ENCODE measurements around the gene AKIP1. TPM values are rescaled to one million over a fixed set of nuclear protein-coding genes. Genes with fewer than 3 reads are reported as not detected.
"Not testable (repeated sequence)": the region's sequence is repeated elsewhere in the genome, so short reads cannot be mapped to it uniquely, and the experiment has no call there.

The AKIP1 gene
- total RNA-seq, 1 donor from 2014 or later: 11.8 TPM

- Mint-ChIP-seq H3K27ac (no peak overlapping the region), H3K36me3 (no peaks in the 10 kb centered on the region), H3K4me3 (no peak overlapping the region), H3K27me3 (ENCODE audit: low read depth) (no peaks in the 10 kb centered on the region), H3K4me1 (peaks cover 6% of the 10 kb centered on the region), H3K9me3 (peaks cover 18% of the 10 kb centered on the region)
- TF ChIP-seq, protein P1, sequence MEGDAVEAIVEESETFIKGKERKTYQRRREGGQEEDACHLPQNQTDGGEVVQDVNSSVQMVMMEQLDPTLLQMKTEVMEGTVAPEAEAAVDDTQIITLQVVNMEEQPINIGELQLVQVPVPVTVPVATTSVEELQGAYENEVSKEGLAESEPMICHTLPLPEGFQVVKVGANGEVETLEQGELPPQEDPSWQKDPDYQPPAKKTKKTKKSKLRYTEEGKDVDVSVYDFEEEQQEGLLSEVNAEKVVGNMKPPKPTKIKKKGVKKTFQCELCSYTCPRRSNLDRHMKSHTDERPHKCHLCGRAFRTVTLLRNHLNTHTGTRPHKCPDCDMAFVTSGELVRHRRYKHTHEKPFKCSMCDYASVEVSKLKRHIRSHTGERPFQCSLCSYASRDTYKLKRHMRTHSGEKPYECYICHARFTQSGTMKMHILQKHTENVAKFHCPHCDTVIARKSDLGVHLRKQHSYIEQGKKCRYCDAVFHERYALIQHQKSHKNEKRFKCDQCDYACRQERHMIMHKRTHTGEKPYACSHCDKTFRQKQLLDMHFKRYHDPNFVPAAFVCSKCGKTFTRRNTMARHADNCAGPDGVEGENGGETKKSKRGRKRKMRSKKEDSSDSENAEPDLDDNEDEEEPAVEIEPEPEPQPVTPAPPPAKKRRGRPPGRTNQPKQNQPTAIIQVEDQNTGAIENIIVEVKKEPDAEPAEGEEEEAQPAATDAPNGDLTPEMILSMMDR (IDR thresholded peaks at IDR 0.05; ENCODE audit: unreplicated experiment): no peak
- DNase-seq (ENCODE audit: low spot score in 2 of 2, unreplicated experiment in 2 of 2): no peak
Measured at GRCh38 chr11:8886322-8886721, 24.7 kb upstream of the AKIP1 start.

- H3K27ac Mint-ChIP-seq; DNase-seq (ENCODE audit: low spot score in 2 of 2, unreplicated experiment in 2 of 2); H3K4me1 Mint-ChIP-seq; H3K4me3 Mint-ChIP-seq; H3K27me3 Mint-ChIP-seq (ENCODE audit: low read depth); H3K36me3 Mint-ChIP-seq: not testable (repeated sequence)
- H3K9me3 Mint-ChIP-seq: peaks cover 33% of the 10 kb centered on the region
Measured at GRCh38 chr11:8891185-8891584, 19.8 kb upstream of the AKIP1 start.

DNA sequence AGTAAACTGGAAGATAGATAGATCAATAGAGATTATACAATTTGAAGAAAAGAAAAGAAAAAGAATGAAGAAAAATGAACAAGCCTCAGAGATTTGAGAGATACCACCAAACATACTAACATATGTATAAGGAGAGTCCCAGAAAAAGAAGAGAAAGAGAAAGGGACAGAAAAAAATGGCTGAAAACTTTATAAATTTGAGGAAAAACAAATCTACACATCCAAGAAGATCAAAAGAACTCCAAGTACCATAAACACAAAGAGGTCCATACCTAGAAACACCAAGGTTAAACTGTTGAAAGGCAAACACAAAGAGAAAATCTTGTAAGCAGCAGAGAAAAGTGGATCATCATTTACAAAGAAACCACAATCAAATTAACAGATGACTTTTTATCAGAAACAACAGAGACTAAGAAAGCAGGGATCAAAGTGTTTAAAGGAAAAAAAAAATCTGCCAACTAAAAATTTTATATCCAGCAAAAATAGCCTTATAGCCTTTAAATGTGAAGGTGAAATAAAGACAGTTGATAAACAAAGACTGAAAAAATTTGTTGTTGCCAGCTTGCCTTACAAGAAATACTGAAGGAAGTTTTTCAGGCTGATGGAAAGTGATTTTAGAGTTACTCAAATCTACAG lies 11.8 kb upstream of the AKIP1 start:
- H3K27ac Mint-ChIP-seq: no peak overlapping the region
- H3K4me3 Mint-ChIP-seq: no peak overlapping the region
- TF ChIP-seq, protein P1 (IDR thresholded peaks at IDR 0.05; ENCODE audit: unreplicated experiment): no peak
- H3K9me3 Mint-ChIP-seq: peaks cover 49% of the 10 kb centered on the region
- H3K4me1 Mint-ChIP-seq: no peaks in the 10 kb centered on the region
- peaks cover 25% of the 10 kb centered on the region for H3K36me3 Mint-ChIP-seq
- no peaks in the 10 kb centered on the region for H3K27me3 Mint-ChIP-seq (ENCODE audit: low read depth)
- no peak for DNase-seq (ENCODE audit: low spot score in 2 of 2, unreplicated experiment in 2 of 2)

GRCh38 chr11:8905528-8906165 lies 5.3 kb upstream of the AKIP1 start:
- DNase-seq (ENCODE audit: low spot score in 2 of 2, unreplicated experiment in 2 of 2): no peak
- Mint-ChIP-seq H3K27me3 (ENCODE audit: low read depth) (no peaks in the 10 kb centered on the region), H3K9me3 (peaks cover 21% of the 10 kb centered on the region), H3K4me3 (no peak overlapping the region), H3K27ac (no peak overlapping the region), H3K36me3 (peaks cover 13% of the 10 kb centered on the region), H3K4me1 (peaks cover 22% of the 10 kb centered on the region)
- TF ChIP-seq, protein P1 (IDR thresholded peaks at IDR 0.05; ENCODE audit: unreplicated experiment): no peak

DNA sequence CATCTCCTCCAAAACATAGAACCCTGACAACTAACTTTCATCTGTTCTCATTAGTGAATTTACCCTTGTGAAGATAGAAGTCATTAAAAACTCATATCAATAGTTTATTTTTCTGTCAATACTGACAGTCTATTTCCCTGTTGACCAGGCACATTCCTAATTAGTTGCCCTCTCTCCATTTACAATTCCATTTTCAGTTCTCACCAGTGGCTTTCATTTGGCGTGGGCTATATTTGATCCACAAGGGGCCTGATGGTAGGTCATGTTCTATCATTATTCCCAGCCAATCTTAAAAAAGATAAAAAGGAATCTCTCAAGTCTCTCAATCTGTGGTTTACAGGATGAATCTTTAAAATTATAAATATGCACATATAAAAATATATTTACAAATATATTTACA lies 3.9 kb upstream of the AKIP1 start:
- Mint-ChIP-seq H3K27me3 (ENCODE audit: low read depth) (no peaks in the 10 kb centered on the region), H3K9me3 (peaks cover 15% of the 10 kb centered on the region), H3K4me1 (peaks cover 22% of the 10 kb centered on the region), H3K27ac (peak overlapping the region; percentile 10), H3K4me3 (no peak overlapping the region), H3K36me3 (peaks cover 8% of the 10 kb centered on the region)
- no peak for DNase-seq (ENCODE audit: low spot score in 2 of 2, unreplicated experiment in 2 of 2)
- TF ChIP-seq, protein P1 (IDR thresholded peaks at IDR 0.05; ENCODE audit: unreplicated experiment): no peak

- peaks cover 3% of the 10 kb centered on the region for H3K36me3 Mint-ChIP-seq
- H3K27me3 Mint-ChIP-seq (ENCODE audit: low read depth): no peaks in the 10 kb centered on the region
- peaks cover 26% of the 10 kb centered on the region for H3K4me1 Mint-ChIP-seq
- TF ChIP-seq, protein P1 (IDR thresholded peaks at IDR 0.05; ENCODE audit: unreplicated experiment): no peak
- H3K4me3 Mint-ChIP-seq: no peak overlapping the region
- H3K9me3 Mint-ChIP-seq: peaks cover 10% of the 10 kb centered on the region
- DNase-seq (ENCODE audit: low spot score in 2 of 2, unreplicated experiment in 2 of 2): no peak
- no peak overlapping the region for H3K27ac Mint-ChIP-seq
Measured at GRCh38 chr11:8908099-8908498, 2.9 kb upstream of the AKIP1 start.

All from mesothelial cell of epicardium (in vitro differentiated cells).